ENCODE results near the gene TMEM242. TPM values are rescaled to one million over a fixed set of nuclear protein-coding genes. Genes with fewer than 3 reads are reported as not detected.
"Not testable (repeated sequence)": the region's sequence is repeated elsewhere in the genome, so short reads cannot be mapped to it uniquely, and the experiment has no call there.

TMEM242 gene
- total RNA-seq, 1 donor from 2014 or later = 7.8 TPM

GRCh38 chr6:157325069-157325805, 1.9 kb upstream of the TMEM242 start:
- DNase-seq (ENCODE audit: low read depth) = no peak

GRCh38 chr6:157323966-157324300, 614 bp upstream of the TMEM242 start:
- peak; percentile 86 for DNase-seq (ENCODE audit: low read depth)

- no peak for DNase-seq (ENCODE audit: low read depth)
Observed at GRCh38 chr6:157322792-157323254, 496 bp downstream of the TMEM242 start.

- DNase-seq (ENCODE audit: low read depth) = peak; percentile 82
Observed at GRCh38 chr6:157316871-157317814, 6.2 kb downstream of the TMEM242 start.

GRCh38 chr6:157314705-157315321, 8.5 kb downstream of the TMEM242 start:
- peak; percentile 66 for DNase-seq (ENCODE audit: low read depth)

GRCh38 chr6:157313531-157314467, 9.5 kb downstream of the TMEM242 start:
- DNase-seq (ENCODE audit: low read depth) = no peak

- no peak for DNase-seq (ENCODE audit: low read depth)
Observed at GRCh38 chr6:157312757-157313156, 10.6 kb downstream of the TMEM242 start.

- DNase-seq (ENCODE audit: low read depth) = not testable (repeated sequence)
Observed at GRCh38 chr6:157310693-157311092, 12.6 kb downstream of the TMEM242 start.

- DNase-seq (ENCODE audit: low read depth) = no peak
Observed at GRCh38 chr6:157307661-157308060, 15.7 kb downstream of the TMEM242 start.

GRCh38 chr6:157305670-157306653, 17.4 kb downstream of the TMEM242 start:
- peak; percentile 93 for DNase-seq (ENCODE audit: low read depth)

GRCh38 chr6:157304899-157305663, 18.2 kb downstream of the TMEM242 start:
- DNase-seq (ENCODE audit: low read depth) = peak; percentile 45

GRCh38 chr6:157302736-157303135, 20.6 kb downstream of the TMEM242 start:
- no peak for DNase-seq (ENCODE audit: low read depth)

GRCh38 chr6:157300436-157300835, 22.9 kb downstream of the TMEM242 start:
- DNase-seq (ENCODE audit: low read depth) = no peak

- DNase-seq (ENCODE audit: low read depth) = no peak
Observed at GRCh38 chr6:157300006-157300405, 23.3 kb downstream of the TMEM242 start.

- no peak for DNase-seq (ENCODE audit: low read depth)
Observed at GRCh38 chr6:157298216-157298724, 25.0 kb downstream of the TMEM242 start.

- no peak for DNase-seq (ENCODE audit: low read depth)
Observed at GRCh38 chr6:157294654-157295053, 28.7 kb downstream of the TMEM242 start.

GRCh38 chr6:157293780-157294179, 29.5 kb downstream of the TMEM242 start:
- no peak for DNase-seq (ENCODE audit: low read depth)

GRCh38 chr6:157292202-157292601, 31.1 kb downstream of the TMEM242 start:
- no peak for DNase-seq (ENCODE audit: low read depth)

All from myocyte (in vitro differentiated cells).